Measurements from ENCODE around the gene EGFR.
A peak's percentile ranks its signal among the peaks of the same experiment; 100 is the strongest.

EGFR gene

GRCh38 chr7:55073051-55073511, 54.3 kb downstream of the EGFR start:
- TF ChIP-seq TOX (CRISPR knock-in tag; IDR thresholded peaks at IDR 0.05; ENCODE audit: borderline replicate concordance) = no peak
- TF ChIP-seq BACH2 (CRISPR knock-in tag; IDR thresholded peaks at IDR 0.05; ENCODE audit: borderline replicate concordance) = no peak
- TF ChIP-seq, protein P1, sequence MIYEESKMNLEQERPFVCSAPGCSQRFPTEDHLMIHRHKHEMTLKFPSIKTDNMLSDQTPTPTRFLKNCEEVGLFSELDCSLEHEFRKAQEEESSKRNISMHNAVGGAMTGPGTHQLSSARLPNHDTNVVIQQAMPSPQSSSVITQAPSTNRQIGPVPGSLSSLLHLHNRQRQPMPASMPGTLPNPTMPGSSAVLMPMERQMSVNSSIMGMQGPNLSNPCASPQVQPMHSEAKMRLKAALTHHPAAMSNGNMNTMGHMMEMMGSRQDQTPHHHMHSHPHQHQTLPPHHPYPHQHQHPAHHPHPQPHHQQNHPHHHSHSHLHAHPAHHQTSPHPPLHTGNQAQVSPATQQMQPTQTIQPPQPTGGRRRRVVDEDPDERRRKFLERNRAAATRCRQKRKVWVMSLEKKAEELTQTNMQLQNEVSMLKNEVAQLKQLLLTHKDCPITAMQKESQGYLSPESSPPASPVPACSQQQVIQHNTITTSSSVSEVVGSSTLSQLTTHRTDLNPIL (CRISPR knock-in tag; IDR thresholded peaks at IDR 0.05; ENCODE audit: low read depth) = no peak
- no peak for TF ChIP-seq TSHZ2 (CRISPR knock-in tag; IDR thresholded peaks at IDR 0.05)
- TF ChIP-seq ISL1 (CRISPR knock-in tag; IDR thresholded peaks at IDR 0.05) = no peak
- no peak for TF ChIP-seq TCF4 (CRISPR knock-in tag; IDR thresholded peaks at IDR 0.05; ENCODE audit: borderline replicate concordance)
- TF ChIP-seq GLIS3 (CRISPR knock-in tag; IDR thresholded peaks at IDR 0.05) = no peak
- TF ChIP-seq RARB (CRISPR knock-in tag; IDR thresholded peaks at IDR 0.05) = no peak
- peak; percentile 46 for ATAC-seq

- peak; percentile 48 for ATAC-seq
- no peak for TF ChIP-seq ZNF565 (CRISPR knock-in tag; conservative IDR thresholded peaks at IDR 0.05; ENCODE audit: low read depth)
- TF ChIP-seq ZNF70 (CRISPR knock-in tag; IDR thresholded peaks at IDR 0.05) = no peak
- no peak for TF ChIP-seq OSR1 (CRISPR knock-in tag; IDR thresholded peaks at IDR 0.05)
- TF ChIP-seq RARB (CRISPR knock-in tag; IDR thresholded peaks at IDR 0.05) = no peak
- TF ChIP-seq, protein P1 (CRISPR knock-in tag; IDR thresholded peaks at IDR 0.05; ENCODE audit: low read depth) = no peak
- TF ChIP-seq GLIS3 (CRISPR knock-in tag; IDR thresholded peaks at IDR 0.05) = no peak
- no peak for TF ChIP-seq TCF4 (CRISPR knock-in tag; IDR thresholded peaks at IDR 0.05; ENCODE audit: borderline replicate concordance)
Measured at GRCh38 chr7:55073976-55074528, 55.2 kb downstream of the EGFR start.

- TF ChIP-seq ESRRG (CRISPR knock-in tag; IDR thresholded peaks at IDR 0.05) (no peak), PATZ1 (CRISPR knock-in tag; IDR thresholded peaks at IDR 0.05; ENCODE audit: borderline replicate concordance) (no peak), ZC3H10 (CRISPR knock-in tag; IDR thresholded peaks at IDR 0.05) (no peak), ZNF565 (CRISPR knock-in tag; conservative IDR thresholded peaks at IDR 0.05; ENCODE audit: low read depth) (no peak), CSDC2 (CRISPR knock-in tag; IDR thresholded peaks at IDR 0.05) (no peak), ZFP3 (CRISPR knock-in tag; IDR thresholded peaks at IDR 0.05) (no peak), CSRNP3 (CRISPR knock-in tag; IDR thresholded peaks at IDR 0.05) (no peak), ZFP30 (CRISPR knock-in tag; IDR thresholded peaks at IDR 0.05) (no peak), ISL1 (CRISPR knock-in tag; IDR thresholded peaks at IDR 0.05) (no peak)
- no peak for ATAC-seq
Measured at GRCh38 chr7:55075464-55076021, 56.7 kb downstream of the EGFR start.

Measured in SK-N-SH treated with all-trans-retinoic acid at 6 μM for 48 hours (cell line).